GM18873 (cell line): ENCODE measurements around the gene INHBE.
A peak's percentile ranks its signal among the peaks of the same experiment; 100 is the strongest.
"Not testable (repeated sequence)": the region's sequence is repeated elsewhere in the genome, so short reads cannot be mapped to it uniquely, and the experiment has no call there.

Experiments
- ATAC-seq: cut with Tn5 transposase; IDR thresholded peaks from one replicate; pipeline ENCODE4 v1.9.1; 2021; ENCODE audit warnings: mild to moderate bottlenecking, moderate library complexity, moderate number of reproducible peaks; ENCODE audit not compliant: unreplicated experiment, low FRiP score

Gene INHBE

GRCh38 chr12:57439762-57440266 lies 15.3 kb upstream of the INHBE start:
- ATAC-seq = no peak

DNA sequence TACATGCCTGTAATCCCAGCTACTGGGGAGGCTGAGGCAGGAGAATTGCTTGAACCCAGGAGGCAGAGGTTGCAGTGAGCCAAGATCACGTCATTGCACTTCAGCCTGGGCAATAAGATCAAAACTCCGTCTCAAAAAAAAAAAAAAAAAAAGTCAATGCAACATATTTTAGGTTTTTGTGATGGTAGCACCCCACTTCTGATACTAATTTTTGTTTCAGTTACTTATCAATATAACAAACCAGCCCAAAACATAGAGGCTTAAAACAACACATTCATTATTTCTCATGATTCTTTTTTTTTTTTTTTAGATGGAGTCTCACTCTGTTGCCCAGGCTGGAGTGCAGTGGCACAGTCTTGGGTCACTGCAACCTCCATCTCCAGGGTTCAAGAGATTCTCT lies 13.7 kb upstream of the INHBE start:
- ATAC-seq = not testable (repeated sequence)

- no peak for ATAC-seq
Measured at GRCh38 chr12:57441846-57442427, 13.2 kb upstream of the INHBE start.

- ATAC-seq = not testable (repeated sequence)
Measured at GRCh38 chr12:57444337-57444736, 10.8 kb upstream of the INHBE start.

- no peak for ATAC-seq
Measured at GRCh38 chr12:57444744-57445143, 10.4 kb upstream of the INHBE start.

GRCh38 chr12:57446292-57446960 lies 8.7 kb upstream of the INHBE start:
- ATAC-seq = no peak

GRCh38 chr12:57448669-57449068 lies 6.4 kb upstream of the INHBE start:
- no peak for ATAC-seq

DNA sequence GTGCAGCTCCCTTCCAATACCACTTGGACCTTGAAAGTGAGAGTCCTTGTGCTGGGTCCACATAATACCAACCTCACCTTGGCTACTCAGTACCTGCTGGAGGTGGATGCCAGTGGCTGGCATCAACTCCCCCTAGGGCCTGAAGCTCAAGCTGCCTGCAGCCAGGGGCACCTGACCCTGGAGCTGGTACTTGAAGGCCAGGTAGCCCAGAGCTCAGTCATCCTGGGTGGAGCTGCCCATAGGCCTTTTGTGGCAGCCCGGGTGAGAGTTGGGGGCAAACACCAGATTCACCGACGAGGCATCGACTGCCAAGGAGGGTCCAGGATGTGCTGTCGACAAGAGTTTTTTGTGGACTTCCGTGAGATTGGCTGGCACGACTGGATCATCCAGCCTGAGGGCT lies 5.7 kb upstream of the INHBE start:
- no peak for ATAC-seq

DNA sequence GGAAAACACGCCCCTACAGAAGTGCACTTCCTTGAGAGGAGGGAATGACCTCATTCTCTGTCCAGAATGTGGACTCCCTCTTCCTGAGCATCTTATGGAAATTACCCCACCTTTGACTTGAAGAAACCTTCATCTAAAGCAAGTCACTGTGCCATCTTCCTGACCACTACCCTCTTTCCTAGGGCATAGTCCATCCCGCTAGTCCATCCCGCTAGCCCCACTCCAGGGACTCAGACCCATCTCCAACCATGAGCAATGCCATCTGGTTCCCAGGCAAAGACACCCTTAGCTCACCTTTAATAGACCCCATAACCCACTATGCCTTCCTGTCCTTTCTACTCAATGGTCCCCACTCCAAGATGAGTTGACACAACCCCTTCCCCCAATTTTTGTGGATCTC lies 5.0 kb upstream of the INHBE start:
- ATAC-seq = no peak

DNA sequence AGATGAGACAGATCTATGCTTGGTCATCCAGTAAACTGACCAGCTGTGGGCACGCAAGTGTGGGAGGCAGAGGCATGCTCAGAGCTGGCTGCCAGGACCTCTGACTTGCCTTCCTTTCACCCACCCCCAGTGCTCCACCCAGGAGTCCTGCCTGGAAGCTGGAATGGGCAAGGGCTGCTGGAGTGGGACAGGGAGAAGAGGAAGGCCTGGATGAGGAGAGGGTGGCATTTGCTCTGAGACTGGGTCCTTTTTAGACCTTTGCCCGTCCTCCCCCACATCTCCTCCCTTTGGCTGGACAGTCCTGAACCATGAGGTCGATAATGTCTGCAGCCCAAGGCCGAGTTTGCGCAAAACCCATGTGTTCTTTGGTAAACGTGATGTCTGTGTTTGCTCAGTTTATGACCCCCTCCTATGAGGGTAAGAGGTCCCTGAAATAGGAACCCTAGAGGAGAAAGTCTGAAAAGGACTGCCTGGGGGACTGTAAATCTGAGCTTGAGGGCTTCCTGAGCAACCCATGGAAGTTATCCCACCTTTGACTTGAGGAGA lies 3.8 kb upstream of the INHBE start:
- no peak for ATAC-seq

DNA sequence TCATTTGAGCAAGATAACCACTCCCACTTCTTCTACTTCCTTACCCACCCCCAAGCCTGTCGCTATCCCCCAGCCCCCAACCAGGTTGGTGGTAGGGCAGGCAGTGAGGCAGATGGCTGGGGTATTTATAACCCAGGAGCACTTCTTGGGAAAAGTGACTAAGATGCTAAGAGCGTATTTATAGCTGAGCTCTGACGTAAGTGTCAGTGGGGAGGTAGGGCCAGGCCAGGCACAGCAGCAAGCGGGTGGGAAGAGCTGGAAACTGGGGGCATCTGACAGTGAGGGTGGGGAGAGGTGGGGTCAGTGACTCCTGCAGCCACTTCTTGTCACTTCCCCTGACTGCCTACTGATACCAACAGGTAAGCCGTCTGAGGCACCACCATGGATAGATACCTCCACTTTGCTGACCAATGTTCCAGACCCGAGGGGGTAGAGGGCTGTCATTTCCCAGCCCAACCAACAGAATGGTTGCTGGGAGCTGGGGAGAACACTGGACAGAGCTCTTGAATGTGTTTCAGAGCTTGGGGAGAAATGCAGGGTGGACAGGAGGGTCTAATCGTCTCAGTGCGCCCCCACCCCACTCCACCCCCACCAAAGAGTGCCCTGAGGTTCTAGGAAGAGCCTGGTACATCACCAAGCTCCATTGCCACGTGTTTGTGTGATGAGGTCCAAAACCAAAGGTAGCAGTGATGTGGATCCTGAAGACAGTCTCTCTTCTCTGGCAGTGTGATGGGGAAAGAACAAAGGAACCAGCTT lies 2.7 kb upstream of the INHBE start:
- ATAC-seq = no peak

GRCh38 chr12:57452937-57453509 lies 2.1 kb upstream of the INHBE start:
- no peak for ATAC-seq

DNA sequence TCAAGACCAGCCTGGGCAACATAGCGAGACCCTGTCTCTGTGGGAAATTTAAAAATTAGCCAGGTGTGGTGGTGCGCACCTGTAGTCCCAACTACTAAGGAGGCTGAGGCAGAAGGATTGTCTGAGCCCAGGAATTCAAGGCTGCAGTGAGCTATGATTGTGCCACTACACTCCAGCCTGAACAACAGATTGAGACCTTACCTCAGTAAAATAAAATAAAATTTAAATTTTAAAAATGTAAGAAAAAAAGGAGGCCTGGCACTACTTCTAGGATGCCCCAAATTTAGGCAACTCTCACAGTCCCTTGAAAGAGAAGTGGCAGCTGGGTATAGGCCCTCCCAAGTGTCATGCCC lies 918 bp upstream of the INHBE start:
- no peak for ATAC-seq

- no peak for ATAC-seq
Measured at GRCh38 chr12:57455374-57456144, 452 bp downstream of the INHBE start.

DNA sequence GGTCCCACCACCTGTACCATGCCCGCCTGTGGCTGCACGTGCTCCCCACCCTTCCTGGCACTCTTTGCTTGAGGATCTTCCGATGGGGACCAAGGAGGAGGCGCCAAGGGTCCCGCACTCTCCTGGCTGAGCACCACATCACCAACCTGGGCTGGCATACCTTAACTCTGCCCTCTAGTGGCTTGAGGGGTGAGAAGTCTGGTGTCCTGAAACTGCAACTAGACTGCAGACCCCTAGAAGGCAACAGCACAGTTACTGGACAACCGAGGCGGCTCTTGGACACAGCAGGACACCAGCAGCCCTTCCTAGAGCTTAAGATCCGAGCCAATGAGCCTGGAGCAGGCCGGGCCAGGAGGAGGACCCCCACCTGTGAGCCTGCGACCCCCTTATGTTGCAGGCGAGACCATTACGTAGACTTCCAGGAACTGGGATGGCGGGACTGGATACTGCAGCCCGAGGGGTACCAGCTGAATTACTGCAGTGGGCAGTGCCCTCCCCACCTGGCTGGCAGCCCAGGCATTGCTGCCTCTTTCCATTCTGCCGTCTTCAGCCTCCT lies 1.1 kb downstream of the INHBE start:
- ATAC-seq = no peak

DNA sequence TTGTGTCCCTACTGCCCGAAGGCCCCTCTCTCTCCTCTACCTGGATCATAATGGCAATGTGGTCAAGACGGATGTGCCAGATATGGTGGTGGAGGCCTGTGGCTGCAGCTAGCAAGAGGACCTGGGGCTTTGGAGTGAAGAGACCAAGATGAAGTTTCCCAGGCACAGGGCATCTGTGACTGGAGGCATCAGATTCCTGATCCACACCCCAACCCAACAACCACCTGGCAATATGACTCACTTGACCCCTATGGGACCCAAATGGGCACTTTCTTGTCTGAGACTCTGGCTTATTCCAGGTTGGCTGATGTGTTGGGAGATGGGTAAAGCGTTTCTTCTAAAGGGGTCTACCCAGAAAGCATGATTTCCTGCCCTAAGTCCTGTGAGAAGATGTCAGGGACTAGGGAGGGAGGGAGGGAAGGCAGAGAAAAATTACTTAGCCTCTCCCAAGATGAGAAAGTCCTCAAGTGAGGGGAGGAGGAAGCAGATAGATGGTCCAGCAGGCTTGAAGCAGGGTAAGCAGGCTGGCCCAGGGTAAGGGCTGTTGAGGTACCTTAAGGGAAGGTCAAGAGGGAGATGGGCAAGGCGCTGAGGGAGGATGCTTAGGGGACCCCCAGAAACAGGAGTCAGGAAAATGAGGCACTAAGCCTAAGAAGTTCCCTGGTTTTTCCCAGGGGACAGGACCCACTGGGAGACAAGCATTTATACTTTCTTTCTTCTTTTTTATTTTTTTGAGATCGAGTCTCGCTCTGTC lies 1.8 kb downstream of the INHBE start:
- no peak for ATAC-seq

DNA sequence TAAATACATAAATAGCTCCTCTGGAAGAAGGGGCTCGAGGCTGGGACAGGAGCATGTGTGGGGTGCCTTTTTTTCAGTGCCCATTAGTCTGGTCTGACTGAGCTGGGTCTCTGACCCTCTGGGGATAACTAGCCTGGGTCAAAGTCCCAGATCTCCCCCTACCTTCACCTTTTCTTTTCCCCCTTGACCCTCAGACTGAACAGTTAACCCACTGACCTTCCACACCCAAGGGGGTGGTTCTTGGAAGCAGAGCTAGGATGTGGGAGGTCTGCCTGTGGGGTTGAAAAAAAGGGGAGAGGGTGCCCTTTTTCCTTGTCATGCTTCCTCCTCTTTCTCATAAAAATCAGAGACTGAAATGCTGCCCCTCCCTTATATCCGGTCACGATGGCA lies 3.6 kb downstream of the INHBE start:
- no peak for ATAC-seq

GRCh38 chr12:57459055-57459749 lies 4.1 kb downstream of the INHBE start:
- ATAC-seq = peak; percentile 52
